Fibroblast of gingiva (primary cell): ENCODE data around the gene ADAM12.

ENCODE experiments used
- DNase-seq: peaks from one replicate; pipeline ENCODE4 v3.0.0-alpha.2; 2011; ENCODE audit warnings: low read depth

The ADAM12 gene

DNA sequence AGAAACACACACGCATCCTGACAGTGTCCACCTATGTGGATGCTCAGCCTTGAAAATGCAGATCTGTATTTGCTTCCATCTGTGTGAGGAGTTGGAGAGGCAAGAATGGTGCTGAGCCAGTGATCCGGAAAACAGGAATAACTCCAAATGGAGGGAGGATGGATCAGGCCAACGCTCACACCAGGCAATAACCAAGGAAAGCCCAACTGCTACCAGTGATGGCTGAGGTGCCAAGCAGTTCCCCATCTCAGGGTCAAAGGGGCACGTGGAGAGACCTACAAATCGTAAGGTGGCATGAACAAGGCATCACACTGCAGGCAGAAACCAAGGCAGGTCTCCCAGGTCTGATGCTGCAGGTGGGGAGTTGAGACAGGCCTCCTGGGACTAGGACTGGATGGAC lies 153.6 kb downstream of the ADAM12 start:
- no peak for DNase-seq

DNA sequence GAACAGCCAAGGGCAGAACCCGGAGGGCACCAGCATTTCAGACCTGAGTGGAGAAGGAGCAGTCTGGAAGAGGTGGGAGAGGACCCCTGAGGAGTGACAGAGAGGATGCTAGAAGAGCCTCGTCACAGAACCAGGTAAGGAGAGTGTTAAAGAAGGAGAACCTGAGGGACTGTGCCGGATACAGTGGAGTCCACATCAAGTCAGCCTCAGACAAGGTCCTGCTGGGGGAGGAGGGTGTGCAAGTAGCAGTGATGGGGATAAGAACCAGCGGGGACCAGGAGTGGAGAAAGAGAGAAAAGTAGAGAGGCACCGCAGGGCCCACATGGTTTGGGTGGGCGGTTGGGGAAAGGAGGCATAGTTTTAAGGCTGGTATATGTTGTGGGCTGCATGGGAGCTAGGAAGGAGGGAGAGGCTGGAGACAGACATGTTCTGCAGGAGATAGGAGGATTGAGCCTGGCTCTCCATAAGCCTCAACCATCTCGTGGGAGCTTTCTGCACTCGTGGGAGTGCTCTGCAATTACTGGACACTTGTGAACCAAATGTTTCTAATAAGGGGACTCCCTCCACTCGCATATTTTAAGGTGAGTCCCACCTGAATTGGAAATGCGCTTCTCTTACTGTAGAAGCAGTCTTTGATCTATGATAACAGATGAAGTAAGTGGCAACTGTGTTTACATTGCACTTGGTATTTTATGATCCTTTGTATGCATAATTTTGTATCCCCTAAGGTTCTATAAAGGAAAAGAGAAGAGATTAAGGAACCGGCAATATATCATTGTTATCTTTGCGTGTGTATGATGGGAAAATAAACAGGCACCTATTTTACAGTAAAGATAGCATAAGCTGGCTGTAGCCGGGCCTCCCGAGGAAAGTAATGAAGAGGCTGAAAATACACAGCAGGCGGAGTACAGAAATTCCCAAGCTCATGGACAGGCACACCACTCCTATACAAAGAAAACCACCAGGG lies 154.8 kb downstream of the ADAM12 start:
- DNase-seq = no peak

DNA sequence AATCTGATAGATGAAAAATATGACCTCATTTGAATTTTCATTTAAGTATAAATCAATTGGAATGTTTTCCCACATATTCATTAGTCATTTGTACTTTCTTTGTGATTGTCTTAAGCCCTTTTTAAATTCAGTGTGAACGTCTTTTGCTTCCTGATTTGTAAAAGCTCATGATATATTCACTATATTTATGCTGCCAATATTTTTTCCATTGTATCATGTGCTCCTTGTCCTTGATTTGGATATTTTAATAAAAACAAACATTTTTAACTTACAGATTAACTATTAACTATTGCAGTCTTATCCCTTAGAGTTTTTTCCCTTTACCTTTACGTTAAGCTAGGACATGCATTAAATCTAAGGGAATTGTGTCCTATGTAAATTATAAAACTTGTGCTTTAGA lies 157.7 kb downstream of the ADAM12 start:
- DNase-seq = no peak

DNA sequence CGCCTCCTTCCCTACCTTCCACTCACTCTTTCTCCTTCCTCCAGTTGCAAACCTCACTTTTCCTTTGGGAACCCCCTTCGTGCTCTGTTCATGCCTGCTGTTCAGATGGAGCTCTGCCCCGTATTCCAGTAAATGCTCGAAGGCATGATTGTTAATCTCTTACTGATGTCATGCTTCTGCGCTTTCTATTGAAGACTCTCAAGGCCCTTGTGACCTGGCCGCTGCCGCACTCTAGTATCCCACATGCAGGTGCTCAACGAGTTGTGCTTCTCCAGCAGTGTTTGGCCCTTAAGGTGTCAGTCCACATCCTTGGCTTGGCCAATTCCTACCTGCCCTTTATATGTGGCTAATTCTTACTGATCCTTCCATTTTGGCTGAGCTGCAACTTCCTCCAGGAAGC lies 158.6 kb downstream of the ADAM12 start:
- no peak for DNase-seq

DNA sequence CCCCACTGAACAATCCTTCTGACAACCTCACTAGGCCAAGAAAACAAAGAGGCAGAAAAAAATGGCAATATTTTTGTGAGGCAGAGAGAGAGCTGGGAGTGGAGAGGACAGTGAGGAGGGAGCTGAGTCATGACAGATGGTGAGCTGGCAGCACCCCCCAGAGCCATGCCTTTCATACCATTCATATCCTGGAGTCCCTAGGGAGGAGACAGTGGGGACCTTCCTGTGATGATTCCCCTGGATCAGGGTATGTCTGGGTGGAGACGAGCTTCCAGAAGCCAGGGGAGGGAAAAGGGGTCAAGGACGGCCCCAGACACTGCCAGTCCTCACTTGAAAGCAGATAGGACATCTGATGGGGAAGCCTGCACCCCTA lies 160.5 kb downstream of the ADAM12 start:
- DNase-seq = peak; percentile 76

DNA sequence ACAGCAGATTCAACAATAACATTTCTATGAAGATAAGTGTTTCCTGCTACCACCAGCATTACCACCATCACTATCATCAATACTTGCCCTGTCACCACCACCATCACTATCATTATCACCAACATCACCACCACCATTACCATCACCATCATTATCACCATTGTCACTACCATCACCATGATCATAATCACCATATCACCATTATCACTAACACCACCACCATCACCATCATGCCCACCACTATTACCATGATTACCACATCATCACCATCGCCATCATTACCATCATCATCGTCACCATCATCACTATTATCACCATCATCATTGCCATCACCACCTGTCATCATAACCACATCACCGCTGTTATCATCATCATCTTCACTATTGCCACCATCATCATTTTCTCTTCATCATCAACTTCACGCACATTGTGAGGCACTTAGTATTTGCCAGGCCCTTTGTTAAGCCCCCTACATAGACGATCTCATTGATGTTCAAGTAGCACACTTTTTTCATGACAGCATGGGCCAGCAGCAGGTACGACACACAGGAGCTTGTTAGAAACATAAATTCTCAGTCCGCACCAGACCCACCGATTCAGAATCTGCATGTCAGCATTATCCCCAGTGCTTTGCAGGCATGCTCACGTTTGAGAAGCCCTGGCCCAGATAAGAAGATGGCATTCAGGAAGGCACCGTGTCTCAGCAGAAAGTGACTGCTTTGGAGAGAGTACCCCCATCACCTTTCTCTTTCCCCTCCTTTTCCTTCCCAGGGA lies 161.1 kb downstream of the ADAM12 start:
- DNase-seq = no peak

DNA sequence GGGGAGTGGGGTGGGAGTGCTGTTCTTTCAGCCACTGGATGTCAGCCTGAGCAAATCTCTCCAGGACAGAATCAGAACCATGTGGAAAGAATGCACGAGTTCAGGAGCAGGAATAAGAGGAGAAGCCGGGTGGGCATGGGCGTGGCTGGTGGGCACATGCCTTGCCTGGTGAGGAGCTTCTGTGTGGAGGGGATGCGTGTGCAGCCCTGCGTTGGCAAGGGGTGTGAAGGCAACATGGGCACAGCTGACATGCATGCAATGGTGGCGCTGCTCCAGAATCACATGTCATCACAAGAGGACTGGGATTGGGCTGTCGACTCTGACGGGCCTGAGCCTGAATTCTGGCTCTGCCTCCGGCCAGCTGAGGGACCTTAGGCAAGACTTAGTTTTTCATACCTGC lies 162.1 kb downstream of the ADAM12 start:
- DNase-seq = no peak

DNA sequence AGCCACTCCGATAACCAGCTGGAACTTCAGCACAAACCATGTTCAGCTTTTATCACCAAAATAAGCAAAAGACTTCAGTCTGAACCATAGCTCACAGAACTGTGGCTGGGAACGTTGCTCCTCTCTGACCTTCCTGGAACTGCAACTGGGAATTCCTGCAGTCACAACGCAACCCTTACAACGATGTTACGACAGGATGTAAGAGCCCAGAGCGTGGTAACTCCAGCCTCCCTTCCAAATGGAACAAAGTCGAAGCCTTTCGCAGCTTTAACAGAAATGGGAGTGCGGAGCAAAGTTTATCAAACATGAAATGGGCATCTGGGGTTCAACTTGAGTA lies 162.6 kb downstream of the ADAM12 start:
- no peak for DNase-seq

DNA sequence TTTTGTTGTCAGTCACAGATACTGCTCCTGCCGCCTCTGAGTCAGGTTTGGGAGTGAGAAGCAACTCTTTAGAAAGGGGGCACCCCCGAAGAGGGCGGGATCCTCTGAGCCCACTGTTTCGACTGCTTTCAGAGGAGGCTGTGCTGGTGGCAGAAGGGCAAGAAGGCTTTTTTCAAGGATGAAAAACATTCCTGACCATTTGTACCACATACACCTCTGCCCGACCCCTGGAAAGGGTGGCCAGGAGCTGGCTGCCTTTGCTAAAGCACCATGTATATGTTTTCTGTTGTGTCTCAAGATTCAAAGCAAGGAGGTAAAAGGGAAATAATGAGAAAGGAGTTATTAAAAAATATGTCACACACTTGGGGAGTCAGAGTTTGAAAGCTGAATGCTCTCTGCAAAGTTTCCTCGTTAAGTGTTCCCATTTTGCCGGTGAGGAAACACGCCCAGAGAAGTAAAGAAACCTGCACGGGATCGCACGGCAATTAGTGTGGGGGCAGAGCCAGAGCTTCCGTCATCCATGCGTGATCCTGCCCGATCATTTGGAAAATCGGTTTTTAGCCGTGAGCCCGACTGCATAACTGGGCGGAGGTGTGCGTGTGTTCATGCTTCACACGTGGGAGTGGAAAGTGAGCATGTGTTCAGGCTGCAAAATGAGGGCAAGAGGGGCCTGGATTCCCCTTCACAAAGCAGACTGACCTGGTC lies 163.2 kb downstream of the ADAM12 start:
- DNase-seq = no peak

DNA sequence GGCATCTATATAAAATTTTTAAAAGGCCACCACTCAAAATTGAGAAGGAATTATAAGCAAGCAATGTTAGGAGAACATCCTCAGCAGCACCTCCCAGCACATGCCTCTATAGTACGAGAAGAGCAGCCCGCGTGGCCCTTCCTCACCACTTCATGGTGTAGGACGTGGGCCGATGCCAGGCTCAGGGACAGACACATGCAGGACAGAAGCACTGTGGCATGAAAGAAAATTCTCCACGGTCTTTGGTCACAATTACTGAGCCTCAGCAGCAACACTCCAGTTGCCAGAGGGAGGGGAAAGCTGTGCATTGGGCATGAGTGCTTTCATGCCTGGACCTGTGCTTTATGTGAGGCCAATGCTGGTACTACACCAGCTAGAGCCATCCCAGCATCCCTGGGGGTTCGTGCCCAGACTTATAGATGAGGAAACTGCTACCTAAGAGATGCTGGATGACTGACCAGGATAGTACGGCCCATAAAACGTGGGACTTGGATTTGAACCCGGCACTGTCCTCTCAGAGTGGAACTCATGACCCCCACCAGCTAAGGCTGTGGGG lies 164.7 kb downstream of the ADAM12 start:
- no peak for DNase-seq

DNA sequence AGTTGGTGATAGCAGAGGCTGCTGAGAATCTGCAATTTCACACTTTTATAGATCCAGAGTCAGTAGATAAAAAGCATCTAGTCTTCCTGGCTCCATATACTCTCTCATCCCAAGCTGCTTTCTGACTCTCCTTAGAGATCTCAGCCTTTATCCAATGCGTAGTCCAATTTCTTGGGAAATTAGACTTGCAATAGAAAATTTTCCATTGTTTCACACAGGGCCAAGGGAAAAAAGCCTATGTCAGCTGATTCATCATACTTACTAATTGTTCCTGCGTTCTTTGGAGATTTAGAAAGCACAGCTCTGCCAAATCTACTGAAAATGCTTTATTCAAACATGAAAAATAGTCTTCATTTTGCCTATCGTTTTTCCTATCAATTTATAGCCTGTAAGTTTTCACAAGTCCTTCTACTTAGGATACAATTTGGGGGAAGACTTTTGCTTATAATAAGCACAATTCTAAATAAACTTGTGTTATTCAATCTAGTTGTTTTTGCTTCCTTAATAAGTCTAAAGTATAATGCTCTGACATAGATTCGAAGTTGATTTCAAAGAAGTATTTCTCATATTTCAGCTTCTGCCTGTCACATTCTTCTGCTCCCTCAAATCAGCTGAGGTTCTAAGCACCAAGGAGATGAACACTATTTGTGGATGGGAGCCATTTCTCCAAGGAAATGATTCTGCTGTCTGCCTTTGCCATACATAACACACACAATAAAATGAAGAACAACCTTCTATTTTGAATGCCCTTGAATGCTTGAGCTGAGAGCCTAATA lies 165.4 kb downstream of the ADAM12 start:
- DNase-seq = peak; percentile 68

DNA sequence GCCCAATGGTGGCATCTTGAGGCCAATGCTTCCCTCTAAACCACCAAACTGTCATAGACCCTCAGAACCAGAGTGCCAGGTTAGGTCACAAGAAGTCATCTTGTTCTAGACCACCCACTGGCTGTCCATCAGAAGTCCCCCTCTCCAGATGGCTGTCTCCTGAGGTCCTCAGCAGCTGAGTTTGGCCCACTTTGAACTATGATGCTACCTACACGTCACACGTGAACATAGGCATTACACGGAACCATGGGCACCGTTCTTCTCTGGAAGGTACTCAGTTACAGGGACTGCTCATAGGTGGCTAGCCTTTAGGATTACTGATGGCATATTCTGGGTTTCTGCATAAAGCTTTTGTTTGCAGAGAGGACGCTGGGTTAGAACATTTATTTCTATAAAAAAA lies 166.4 kb downstream of the ADAM12 start:
- no peak for DNase-seq

DNA sequence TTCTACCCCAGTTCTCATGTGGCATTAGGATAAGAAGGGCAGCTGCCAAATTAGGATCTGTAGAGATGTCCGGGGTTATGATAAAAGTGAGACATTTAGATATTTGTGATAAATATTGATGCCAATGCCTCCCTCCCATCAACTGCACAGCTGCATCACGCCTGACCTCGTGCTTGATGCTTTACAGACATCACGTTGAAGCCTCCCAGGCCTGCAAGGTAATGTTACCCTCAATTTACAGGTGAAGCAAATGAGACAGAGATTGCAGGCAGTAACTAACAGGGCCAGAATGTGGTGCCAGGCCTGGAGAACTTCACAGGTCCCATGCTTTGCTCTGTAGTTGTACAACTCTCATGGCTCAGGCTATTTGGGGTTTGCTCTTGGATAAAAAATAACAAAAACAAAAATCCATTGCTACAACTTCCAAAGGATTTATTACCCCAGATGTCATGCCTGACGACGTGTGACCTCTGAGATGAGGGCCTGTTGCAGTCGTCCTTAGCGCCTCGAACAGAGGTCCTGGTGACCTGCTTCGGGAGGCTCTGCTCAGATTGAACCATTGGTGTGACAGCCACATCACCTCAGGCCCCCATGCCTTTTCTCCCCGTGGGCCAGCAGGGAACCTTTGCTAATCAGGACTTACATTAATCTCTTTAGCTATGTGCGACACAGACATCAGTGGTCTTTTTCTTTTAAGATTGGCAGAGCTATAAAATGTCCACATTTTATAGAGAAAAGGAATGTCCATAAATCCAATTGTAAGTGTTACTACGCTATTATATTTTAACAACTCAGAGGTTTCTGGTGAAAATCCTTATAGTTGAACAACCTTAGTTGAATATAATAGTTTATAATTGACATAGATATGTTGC lies 169.3 kb downstream of the ADAM12 start:
- DNase-seq = no peak

DNA sequence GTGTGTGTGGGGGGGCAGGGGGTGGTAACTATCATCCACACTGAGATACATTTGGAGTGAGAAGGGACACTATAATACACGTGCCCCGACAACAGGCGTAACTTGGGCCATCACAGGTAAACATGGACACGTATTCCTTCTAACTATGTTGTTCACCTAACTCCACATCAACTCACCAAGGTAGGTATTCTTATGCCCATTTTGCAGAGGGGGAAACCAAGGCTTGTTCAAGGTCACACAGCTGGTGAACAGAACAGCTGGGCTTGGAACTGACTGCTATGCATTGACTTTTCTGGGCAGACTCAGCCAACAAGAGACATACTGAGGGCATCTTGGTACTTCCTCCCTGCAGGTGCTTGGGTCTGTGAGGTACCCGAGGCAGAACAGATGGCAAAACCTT lies 170.1 kb downstream of the ADAM12 start:
- no peak for DNase-seq

DNA sequence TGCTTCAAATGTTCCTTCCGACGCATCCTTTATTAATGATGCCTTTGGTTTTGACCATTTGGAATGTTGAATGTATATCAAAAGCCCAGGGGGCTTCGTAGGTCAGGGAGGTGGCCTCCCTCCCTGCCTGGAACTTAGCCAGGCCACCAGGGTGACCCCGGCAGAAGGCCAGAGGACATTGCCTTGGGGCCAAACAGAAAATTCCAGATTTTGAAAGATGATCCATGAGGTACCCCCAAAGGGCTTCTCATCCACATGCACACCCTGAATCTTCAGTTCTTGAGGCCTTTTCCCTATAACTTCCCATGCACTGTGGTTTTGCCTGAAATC lies 171.7 kb downstream of the ADAM12 start:
- no peak for DNase-seq

DNA sequence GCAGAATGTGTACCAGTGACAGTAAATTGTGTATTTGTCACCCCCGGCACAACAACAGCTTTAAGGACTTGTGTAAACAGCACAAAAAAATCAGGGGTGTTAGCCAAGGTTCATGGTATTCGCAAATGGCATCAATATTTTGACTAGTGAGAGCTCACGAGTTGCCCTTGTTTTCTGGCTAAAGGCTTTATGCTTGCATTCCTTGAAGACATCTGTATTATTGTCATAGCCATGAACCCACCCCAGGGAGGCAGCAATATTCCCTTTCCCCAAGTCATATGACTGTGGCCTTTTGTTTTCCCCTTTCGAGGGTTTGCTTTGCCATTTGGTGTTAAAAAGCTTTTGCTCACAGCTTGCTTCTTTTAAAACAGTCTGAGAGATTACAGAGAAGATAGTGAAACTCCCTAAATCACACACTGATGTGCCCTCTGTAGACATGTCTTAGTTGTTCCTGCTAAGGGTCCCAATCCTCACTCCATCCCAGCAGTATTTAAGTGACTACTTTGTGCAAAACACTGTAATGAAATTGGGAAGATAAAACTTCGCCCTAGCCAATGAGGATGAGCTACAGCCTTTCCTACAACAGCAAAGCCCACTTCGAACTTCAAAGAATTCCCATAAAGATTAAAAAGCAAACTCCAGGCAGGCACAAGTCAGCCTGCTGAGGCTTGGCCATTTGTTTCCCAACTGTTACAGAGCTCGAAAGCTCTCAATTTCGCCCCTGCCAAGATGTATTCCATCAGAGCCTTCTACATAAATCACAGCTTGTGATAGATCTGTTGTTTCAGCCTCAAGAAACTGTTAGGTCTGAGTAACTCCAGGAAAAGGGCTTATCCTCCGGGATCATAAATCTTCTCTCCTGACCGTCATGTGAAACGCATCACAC lies 172.3 kb downstream of the ADAM12 start:
- peak; percentile 10 for DNase-seq

DNA sequence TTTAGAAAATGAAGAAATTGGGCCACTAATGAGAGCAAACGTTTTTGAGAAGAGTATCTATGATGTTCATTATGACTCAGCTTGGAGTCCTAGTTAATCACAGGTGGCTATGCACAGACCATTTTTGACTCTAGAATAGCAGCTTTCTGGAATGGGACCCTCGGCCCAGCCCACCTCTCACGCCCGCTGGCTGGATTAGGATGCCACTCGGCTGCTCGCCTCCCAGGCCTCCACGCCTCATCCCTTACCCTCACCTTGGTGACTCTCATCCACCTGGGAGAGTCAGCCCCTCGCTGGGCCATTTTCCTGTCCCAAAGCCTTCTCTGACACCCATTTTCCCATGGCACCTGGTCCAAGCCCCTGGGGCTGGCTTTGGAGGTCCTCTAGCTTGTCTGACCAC lies 173.6 kb downstream of the ADAM12 start:
- no peak for DNase-seq

DNA sequence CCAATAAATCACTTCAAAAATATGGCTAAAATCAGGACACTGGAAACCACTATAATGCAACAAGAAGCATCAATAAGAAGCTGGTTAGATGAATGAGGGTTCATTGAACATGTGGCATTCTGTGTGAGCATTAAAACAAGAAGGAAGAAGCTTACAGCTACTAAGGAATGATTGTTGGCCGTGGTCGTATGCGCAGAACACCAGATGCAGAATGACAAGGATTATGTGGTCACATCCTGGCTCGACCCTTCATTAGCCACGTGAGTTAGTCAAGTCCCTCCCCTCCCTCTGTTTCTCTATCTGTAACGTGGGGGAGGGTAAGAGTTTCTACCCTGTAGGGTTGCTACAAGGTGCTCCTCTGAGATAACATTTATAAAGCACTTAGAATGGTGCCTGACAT lies 174.3 kb downstream of the ADAM12 start:
- no peak for DNase-seq

DNA sequence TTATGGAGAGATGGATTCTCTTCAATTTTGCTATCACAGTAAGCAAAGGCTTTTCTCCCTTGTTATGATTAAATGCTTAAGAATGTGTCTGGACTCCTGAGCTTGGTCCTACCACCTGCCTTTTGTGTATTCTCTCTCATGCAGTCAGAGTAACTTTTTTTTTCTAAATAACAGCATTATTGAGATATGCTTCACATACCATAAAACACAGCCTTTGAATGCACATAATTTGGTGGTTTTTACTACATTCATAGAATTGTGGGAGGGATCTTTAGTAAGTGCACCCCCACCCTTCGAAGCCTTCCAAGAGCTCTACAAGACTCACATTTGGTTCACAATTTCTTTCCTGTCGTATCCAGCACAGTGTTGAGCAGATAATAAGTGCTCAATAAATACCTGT lies 175.5 kb downstream of the ADAM12 start:
- no peak for DNase-seq
